Ascending aorta (tissue), 2 donors: Measurements from ENCODE around the gene NKAIN2. TPM values are rescaled to one million over a fixed set of nuclear protein-coding genes. Genes with fewer than 3 reads are reported as not detected.
"Not testable (repeated sequence)": the region's sequence is repeated elsewhere in the genome, so short reads cannot be mapped to it uniquely, and the experiment has no call there.

Experiments used
- DNase-seq, 2 donors: peaks; one replicate each; pipeline ENCODE4 v3.0.0-alpha.2; 2019; ENCODE audit warnings: low spot score in 2 of 2
- H3K27ac ChIP-seq, 2 donors: fragments of 200-600 bp; sonication (generic); one replicate each; pipeline ENCODE4 v1.5.1; 2016 to 2017; ENCODE audit warnings: mild to moderate bottlenecking in 1 of 2
- H3K27me3 ChIP-seq: fragments of 200-600 bp; sonication (generic); one replicate; pipeline ENCODE4 v1.5.1; 2017
- H3K36me3 ChIP-seq, 2 donors: fragments of 200-600 bp; sonication (generic); one replicate each; pipeline ENCODE4 v1.5.1; 2016
- H3K4me1 ChIP-seq, 2 donors: fragments of 200-600 bp; sonication (generic); one replicate each; pipeline ENCODE4 v1.5.1; 2016 to 2017; ENCODE audit warnings: mild to moderate bottlenecking in 1 of 2
- H3K4me3 ChIP-seq, 2 donors: fragments of 200-600 bp; sonication (generic); one replicate each; pipeline ENCODE4 v1.5.1; 2016 to 2017; ENCODE audit warnings: mild to moderate bottlenecking in 1 of 2
- H3K9me3 ChIP-seq, 2 donors: fragments of 200-600 bp; sonication (generic); one replicate each; pipeline ENCODE4 v1.5.1; 2016
- CTCF ChIP-seq, 3 experiments: fragments of 200-600 bp in 2 of 3; fragments of 450-650 bp in 1 of 3; sonication (generic) in 2 of 3; IDR thresholded peaks; one replicate each; pipeline ENCODE4 v1.5.1; 2016 to 2019; ENCODE audit warnings: antibody characterized with exemption in 3 of 3, mild to moderate bottlenecking in 1 of 3, moderate library complexity in 1 of 3
- intact Hi-C: fragments of 100-400 bp; cut with DNase I; formaldehyde crosslinking; loops from one replicate; pipeline ENCODE4 v1.15.1; 2023
- total RNA-seq: library from RNA; depleted of rRNA; stranded (reverse); fragments of >200 nt; gene quantifications from one replicate; pipeline ENCODE4 v1.1.0, GENCODE V29; 2016

NKAIN2 gene
- total RNA-seq, 1 donor from 2014 or later = 0.11 TPM

DNA sequence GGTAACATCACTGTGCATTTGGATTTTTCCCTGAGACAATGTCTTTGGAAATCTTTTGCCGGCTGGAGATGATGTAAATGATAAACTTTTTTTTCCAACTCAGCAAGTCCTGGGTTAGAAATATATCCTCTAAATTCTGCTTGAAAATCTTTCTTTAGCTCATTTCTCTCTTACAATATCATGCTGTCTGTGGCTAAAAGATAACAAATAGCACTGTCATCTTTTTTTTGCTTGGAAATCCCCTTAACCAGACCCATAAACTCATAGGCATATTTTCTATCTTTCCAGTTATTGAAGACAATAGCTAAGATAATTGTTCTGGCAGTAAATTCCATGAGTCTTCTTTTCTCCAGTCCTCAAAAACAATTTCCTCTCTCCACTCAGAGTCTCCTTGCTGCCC lies 481.5 kb downstream of the NKAIN2 start:
- intact Hi-C loops = no loop called here
- DNase-seq = no peak
- Histone ChIP-seq H3K4me1 (no peaks in the 10 kb centered on the region), H3K27me3 (no peaks in the 10 kb centered on the region), H3K27ac (no peak overlapping the region), H3K9me3 (no peaks in the 10 kb centered on the region), H3K4me3 (no peak overlapping the region), H3K36me3 (no peaks in the 10 kb centered on the region)
- TF ChIP-seq CTCF (IDR thresholded peaks at IDR 0.05) = no peak

DNA sequence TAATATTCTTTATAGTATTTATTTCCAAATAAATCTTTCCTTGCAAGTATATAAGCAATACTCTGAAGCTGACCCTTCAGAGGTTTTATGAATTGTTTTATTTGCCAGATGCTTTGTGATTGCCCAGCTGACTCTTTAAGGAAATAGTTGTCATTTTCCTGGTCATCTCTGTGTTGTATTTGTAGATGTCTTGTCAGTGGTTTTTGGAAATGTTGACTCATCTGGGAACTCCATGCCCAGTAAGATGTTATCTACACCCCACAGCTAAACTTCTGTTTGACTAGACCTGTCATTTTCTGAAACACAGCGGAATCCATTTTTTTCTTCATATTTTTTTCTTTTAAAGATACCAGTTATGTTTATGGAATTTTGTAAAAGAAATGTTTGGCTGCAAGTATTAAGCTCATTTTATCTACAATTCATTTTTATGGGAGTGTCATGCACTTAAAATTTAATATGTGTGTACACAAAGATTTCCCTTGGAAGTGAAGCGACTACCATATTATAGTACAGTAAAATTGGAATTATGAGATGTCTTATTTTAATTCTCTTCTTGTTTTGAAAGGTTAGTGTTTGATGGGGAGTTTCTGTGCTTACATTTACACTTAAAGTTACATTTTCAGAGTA lies 491.0 kb downstream of the NKAIN2 start:
- no peaks in the 10 kb centered on the region for H3K4me1 ChIP-seq
- intact Hi-C loops = no loop called here
- H3K9me3 ChIP-seq = no peaks in the 10 kb centered on the region
- no peak overlapping the region for H3K4me3 ChIP-seq
- no peak overlapping the region for H3K27ac ChIP-seq
- no peaks in the 10 kb centered on the region for H3K27me3 ChIP-seq
- H3K36me3 ChIP-seq = no peaks in the 10 kb centered on the region
- no peak for TF ChIP-seq CTCF (IDR thresholded peaks at IDR 0.05)
- no peak for DNase-seq

GRCh38 chr6:124297507-124297906 lies 493.8 kb downstream of the NKAIN2 start:
- H3K27ac ChIP-seq = no peak overlapping the region
- DNase-seq = no peak
- H3K4me1 ChIP-seq = no peaks in the 10 kb centered on the region
- H3K4me3 ChIP-seq = no peak overlapping the region
- H3K27me3 ChIP-seq = no peaks in the 10 kb centered on the region
- TF ChIP-seq CTCF (IDR thresholded peaks at IDR 0.05) = no peak
- intact Hi-C loops = no loop called here
- H3K9me3 ChIP-seq = no peaks in the 10 kb centered on the region
- H3K36me3 ChIP-seq = no peaks in the 10 kb centered on the region

DNA sequence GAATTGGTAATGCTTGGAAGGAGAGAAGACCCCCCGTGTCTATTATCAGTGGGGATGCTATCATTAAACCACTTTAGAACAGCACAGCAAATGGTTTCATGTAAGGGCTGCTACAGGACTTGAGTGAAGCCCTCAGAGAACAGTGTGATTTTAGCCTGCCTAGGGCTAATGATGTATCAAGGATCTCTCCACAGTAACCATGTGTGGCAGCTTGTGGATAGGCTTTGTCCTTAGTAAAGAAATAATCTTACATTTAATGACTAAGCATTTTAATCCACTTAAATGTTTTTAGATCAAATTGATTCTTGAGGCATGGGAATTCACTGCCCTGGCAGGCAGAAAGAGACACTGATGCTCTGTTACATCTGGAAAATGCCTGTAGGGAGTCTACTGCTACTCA lies 495.1 kb downstream of the NKAIN2 start:
- Histone ChIP-seq H3K36me3 (no peaks in the 10 kb centered on the region), H3K27me3 (no peaks in the 10 kb centered on the region), H3K4me1 (no peaks in the 10 kb centered on the region), H3K9me3 (no peaks in the 10 kb centered on the region), H3K27ac (no peak overlapping the region), H3K4me3 (no peak overlapping the region)
- intact Hi-C loops = no loop called here
- no peak for TF ChIP-seq CTCF (IDR thresholded peaks at IDR 0.05)
- DNase-seq = no peak

DNA sequence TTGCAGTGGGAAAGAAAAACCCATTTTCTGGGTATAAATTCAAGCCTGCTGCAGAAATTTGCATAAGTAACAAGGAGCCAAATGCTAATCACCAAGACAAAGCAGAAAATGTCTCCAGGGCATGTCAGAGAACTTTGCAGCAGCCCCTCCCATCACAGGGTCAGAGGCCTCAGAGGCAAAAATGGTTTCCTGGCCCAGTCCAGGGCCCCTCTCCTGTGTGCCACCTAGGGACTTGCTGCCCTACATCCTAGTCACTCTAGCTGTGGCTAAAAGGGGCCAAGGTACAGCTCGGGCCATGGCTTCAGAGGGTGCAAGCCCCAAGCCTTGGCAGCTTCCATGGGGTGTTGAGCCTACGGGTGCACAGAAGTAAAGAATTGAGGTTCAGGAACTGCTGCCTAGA lies 497.2 kb downstream of the NKAIN2 start:
- H3K9me3 ChIP-seq, intact Hi-C loops, H3K4me1 ChIP-seq, H3K36me3 ChIP-seq, H3K27ac ChIP-seq, H3K27me3 ChIP-seq, H3K4me3 ChIP-seq, DNase-seq: not testable (repeated sequence)

DNA sequence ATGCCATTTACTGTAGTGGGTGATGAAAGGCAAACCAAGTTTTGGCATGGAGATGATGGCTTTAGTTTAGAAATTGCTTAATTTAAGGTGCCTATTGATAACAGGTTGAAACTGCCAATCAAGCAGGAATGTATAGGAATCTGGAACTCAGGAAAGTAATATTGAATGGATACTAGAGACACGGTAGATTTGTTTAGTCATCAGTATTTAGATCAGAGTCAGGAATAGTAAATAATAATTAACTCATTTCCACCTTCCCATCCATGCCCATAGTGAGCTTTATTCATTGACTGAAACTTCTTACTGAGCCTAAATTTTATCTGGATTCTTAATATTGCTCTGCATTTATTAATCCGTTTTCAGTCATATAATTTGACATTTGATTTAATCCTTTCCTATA lies 500.3 kb downstream of the NKAIN2 start:
- Histone ChIP-seq H3K4me1 (no peaks in the 10 kb centered on the region), H3K9me3 (no peaks in the 10 kb centered on the region), H3K27me3 (no peaks in the 10 kb centered on the region), H3K4me3 (no peak overlapping the region), H3K27ac (no peak overlapping the region), H3K36me3 (no peaks in the 10 kb centered on the region)
- TF ChIP-seq CTCF (IDR thresholded peaks at IDR 0.05) = no peak
- no peak for DNase-seq
- intact Hi-C loops = no loop called here
